Prostate gland (tissue), 2 donors: Measurements from ENCODE around the gene DOCK4.

Experiments
- CTCF ChIP-seq, 4 experiments: fragments of 200-600 bp in 2 of 4; fragments of 450-650 bp in 2 of 4; sonication (generic) in 2 of 4; IDR thresholded peaks; 1 replicate in 3 of 4; 2 replicates in 1 of 4; pipeline ENCODE4 v1.5.1; 2016 to 2019; ENCODE audit warnings: antibody characterized with exemption in 4 of 4, mild to moderate bottlenecking in 2 of 4, moderate library complexity in 2 of 4
- POLR2AphosphoS5 ChIP-seq: sonication (generic); formaldehyde crosslinking; IDR thresholded peaks from one replicate; pipeline ENCODE4 v1.6.1; 2017; ENCODE audit warnings: antibody characterized with exemption

GRCh38 chr7:112088484-112089016 lies 117.6 kb downstream of the DOCK4 start:
- TF ChIP-seq POLR2AphosphoS5 (no peak), CTCF (IDR thresholded peaks at IDR 0.05) (no peak)
